Cardiac fibroblast (primary cell): ENCODE results near the gene HK2.

Experiments
- DNase-seq, 2 donors: peaks; one replicate each; pipeline versions ENCODE4 v3.0.0 to v3.0.0-alpha.2; 2010; ENCODE audit warnings: low read depth in 2 of 2
- H3K4me3 ChIP-seq, 2 donors: replicated peaks in 1 of 2; 1 replicate in 1 of 2; 2 replicates in 1 of 2; pipeline ENCODE4 v1.5.1; 2011; ENCODE audit warnings: low read depth in 2 of 2, low read length in 2 of 2, mild to moderate bottlenecking in 2 of 2, moderate library complexity in 1 of 2
- TF ChIP-seq, protein P1 (sequence below): IDR thresholded peaks from one replicate; pipeline ENCODE4 v1.5.1; 2011; ENCODE audit warnings: low read depth, mild to moderate bottlenecking, low read length, inconsistent platforms

Gene HK2

DNA sequence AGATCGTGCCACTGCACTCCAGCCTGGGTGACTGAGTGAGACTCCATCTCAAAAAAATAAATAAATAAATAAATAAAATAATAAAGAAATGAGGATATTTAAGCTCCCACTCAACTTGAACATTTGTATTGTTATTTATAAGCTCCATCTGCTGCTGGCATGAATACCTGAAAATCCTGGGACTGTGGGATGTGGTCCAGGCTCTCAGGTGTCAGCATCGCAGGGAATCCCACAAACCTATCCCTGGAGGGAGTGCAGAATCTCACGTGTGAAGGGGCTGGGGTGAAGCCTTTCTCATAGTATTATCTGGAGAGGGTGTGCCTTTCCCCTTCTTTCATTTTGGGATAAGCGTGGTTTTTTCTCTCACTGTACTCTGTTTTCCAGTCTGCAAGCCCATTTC lies 77.1 kb downstream of the HK2 start:
- TF ChIP-seq, protein P1, sequence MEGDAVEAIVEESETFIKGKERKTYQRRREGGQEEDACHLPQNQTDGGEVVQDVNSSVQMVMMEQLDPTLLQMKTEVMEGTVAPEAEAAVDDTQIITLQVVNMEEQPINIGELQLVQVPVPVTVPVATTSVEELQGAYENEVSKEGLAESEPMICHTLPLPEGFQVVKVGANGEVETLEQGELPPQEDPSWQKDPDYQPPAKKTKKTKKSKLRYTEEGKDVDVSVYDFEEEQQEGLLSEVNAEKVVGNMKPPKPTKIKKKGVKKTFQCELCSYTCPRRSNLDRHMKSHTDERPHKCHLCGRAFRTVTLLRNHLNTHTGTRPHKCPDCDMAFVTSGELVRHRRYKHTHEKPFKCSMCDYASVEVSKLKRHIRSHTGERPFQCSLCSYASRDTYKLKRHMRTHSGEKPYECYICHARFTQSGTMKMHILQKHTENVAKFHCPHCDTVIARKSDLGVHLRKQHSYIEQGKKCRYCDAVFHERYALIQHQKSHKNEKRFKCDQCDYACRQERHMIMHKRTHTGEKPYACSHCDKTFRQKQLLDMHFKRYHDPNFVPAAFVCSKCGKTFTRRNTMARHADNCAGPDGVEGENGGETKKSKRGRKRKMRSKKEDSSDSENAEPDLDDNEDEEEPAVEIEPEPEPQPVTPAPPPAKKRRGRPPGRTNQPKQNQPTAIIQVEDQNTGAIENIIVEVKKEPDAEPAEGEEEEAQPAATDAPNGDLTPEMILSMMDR = no peak
- H3K4me3 ChIP-seq = no peak overlapping the region
- no peak for DNase-seq

DNA sequence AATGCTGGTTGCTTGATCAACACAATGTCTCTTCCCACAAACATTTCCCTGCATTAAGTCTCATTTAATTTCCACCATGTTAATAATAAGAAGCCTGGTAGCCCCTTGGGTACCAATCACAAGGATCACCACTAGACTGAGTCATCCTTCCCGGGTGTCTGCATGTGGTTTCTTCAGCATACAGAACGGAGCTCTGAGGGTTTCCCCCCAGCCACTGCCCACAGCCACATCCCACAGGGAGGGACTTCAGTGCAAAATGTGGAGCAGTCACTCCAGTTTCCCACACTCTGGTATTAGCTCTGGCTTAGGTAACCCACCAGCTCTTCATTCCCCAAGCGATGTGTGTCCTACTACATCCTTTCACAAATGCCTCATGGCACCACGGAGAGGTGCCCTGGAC lies 81.8 kb downstream of the HK2 start:
- no peak overlapping the region for H3K4me3 ChIP-seq
- TF ChIP-seq, protein P1 = no peak
- DNase-seq = peak; percentile 9 to 17

- H3K4me3 ChIP-seq = no peak overlapping the region
- DNase-seq = no peak
- TF ChIP-seq, protein P1 = no peak
Observed at GRCh38 chr2:74916394-74916793, 82.5 kb downstream of the HK2 start.

DNA sequence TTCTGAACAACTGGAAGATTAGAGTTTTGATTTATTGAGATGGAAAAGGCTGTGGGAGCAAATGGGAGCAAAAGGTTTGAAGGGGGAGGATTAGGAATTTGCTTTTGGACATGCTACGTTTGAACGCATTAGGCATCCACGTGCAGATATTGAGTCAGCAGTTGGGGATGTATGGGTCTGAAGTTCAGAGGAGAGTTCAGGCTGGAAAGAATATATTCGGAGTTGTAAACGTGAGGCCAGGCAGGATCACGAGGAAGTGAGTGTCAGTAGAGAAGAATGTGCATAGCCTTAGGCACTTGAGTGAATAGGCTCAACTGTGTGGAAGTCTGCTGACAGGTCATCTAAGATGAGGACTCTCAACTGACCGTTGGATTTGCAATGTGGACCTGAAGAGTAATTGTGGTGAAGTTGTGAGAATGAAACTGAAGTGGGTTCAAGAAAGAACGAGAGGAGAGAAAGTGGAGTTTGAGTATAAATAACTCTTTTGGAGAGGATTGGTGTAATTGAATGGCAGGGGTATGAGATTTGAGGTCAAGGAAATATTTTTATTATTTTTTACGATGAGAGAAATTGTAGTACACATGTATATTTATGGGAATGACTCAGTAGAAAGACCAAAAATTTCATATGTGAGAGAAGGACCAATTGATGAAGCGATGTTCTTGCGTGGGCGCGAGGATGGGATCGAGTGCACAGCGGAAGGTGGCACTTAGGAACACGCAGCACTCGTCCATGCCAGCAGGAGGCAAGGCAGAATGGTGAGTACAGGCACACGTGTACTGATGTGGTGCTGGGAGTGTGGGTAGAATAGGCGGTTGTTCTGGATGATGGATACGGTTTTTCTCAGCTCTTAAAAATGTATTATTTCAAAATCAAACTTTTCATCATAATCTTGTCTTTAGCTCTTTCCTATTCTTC lies 84.0 kb downstream of the HK2 start:
- H3K4me3 ChIP-seq = no peak overlapping the region
- peak; percentile 59 to 66 for DNase-seq
- TF ChIP-seq, protein P1 = no peak

GRCh38 chr2:74919827-74920226 lies 85.9 kb downstream of the HK2 start:
- peak overlapping the region; percentile 42 to 44 for H3K4me3 ChIP-seq
- TF ChIP-seq, protein P1 = peak; percentile 71
- DNase-seq = peak; percentile 57 to 69

DNA sequence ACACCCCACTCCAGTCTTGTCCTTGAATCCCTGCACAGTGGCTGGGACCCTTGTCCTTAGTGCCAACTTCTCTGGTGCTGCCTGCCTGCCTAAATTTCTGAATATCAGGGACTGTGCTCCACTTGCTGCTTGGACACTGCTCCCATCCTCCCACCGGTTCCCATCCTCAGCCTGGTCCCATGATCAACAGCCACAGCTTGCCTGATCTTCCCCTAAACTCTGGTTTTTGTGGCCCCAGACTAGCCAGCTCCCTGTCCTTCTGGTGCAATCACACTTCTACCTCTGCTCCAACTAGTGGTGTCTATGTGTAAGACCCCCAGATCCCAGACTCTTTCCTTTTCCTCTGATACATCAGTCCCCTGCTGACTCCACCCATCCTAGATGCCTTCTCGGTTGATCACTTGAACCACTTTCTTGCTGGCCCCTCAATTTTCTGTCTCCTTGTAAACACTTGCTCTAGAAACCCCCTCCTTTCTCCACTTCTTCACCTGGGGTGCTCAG lies 87.4 kb downstream of the HK2 start:
- no peak for DNase-seq
- H3K4me3 ChIP-seq = no peak overlapping the region
- TF ChIP-seq, protein P1 = no peak
